Stimulated activated CD4-positive, alpha-beta T cell treated with anti-CD3 and anti-CD28 coated beads, Interleukin-4, amount 100 ng/mL, for 1 hour (primary cell): Measurements from ENCODE around the gene TDG.
A peak's percentile ranks its signal among the peaks of the same experiment; 100 is the strongest.

ENCODE experiments used
- DNase-seq: peaks from one replicate; pipeline ENCODE4 v3.0.0-alpha.2; 2020

The TDG gene

DNA sequence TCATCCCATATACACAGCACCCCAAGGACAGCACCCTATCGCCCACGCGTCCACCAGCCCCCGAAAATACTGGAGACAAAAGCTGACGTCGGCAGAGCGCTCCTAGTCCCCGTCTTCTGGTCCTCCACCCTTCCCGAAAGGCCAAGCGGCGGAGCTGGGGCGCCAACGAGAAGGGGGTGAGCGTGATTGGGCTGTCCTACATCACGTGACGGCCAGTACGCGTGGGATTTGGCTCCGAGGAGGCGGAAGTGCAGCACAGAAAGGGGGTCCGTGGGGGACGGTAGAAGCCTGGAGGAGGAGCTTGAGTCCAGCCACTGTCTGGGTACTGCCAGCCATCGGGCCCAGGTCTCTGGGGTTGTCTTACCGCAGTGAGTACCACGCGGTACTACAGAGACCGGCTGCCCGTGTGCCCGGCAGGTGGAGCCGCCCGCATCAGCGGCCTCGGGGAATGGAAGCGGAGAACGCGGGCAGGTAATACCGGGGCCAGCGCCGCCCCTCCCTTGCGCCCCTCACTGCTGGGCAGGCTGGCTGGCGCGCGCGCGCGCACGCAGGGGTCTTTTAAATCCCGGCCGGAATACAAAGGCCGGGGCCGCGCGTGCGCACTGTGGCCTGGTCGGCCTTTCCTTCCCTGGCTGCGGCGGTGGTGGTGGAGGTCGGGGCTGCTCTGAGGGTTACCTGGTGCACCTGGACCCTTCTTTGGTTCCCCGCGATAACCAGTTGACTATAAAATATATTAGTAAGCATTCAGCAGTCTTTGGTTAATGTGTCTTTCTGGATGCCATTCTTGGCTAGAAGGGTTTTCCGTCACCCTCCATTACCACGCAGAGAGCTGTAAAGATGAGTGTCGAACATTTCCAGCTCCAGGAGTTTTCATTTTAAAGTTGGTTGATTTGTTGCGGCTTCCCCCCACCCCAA, at the start of gene TDG:
TSS of gene TDG (plus strand) at position 283 of the 915 bp plus-strand sequence. CDS start at position 449, 166 bp downstream.
- DNase-seq = peak; percentile 96

GRCh38 chr12:103917873-103918272, 47.8 kb upstream of the TDG start:
- no peak for DNase-seq

GRCh38 chr12:103924761-103925641, 40.7 kb upstream of the TDG start:
- peak; percentile 41 for DNase-seq

GRCh38 chr12:103928682-103929045, 37.0 kb upstream of the TDG start:
- DNase-seq = peak; percentile 33

DNA sequence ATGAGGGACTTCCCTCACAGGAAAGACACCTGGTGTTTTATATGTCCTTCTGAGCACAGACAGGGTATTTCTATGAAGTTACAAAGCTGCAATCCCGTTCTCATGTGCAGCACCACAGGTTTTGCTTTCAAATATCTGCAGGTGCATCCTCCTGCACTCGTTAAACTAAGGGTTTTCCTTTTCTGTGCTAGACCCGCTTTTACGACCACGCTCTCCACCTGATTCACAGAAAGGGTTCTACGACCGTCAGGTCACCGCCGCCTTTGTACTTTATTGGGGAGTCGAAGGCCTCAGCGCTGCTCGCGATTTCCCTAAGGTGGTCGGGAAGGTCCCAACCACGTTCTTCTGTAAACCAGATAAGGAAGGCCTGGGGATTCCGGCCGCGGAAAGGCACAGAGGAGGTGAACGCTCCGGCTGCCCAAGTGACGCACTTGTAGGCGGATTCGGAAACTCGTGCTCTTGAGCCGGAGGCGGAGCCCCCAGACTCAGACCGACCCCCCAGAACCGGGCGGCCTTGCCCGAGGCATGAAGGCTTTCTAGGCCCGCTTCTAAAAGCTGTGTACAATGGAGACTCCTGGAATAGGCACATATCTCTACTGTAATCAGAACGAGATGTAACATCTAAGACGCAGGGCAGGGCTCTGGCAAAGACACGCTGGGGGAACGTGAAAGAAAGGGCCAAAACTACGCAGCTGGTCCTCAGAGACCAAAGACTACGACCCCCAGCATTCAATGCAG, 36.5 kb upstream of the TDG start:
- peak; percentile 69 for DNase-seq

DNA sequence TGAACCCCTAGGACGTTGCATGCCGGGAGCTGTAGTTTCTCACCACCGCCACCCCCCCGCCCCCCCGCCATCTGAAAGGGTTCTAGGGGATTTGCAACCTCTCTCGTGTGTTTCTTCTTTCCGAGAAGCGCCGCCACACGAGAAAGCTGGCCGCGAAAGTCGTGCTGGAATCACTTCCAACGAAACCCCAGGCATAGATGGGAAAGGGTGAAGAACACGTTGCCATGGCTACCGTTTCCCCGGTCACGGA, 36.0 kb upstream of the TDG start:
- DNase-seq = peak; percentile 72

DNA sequence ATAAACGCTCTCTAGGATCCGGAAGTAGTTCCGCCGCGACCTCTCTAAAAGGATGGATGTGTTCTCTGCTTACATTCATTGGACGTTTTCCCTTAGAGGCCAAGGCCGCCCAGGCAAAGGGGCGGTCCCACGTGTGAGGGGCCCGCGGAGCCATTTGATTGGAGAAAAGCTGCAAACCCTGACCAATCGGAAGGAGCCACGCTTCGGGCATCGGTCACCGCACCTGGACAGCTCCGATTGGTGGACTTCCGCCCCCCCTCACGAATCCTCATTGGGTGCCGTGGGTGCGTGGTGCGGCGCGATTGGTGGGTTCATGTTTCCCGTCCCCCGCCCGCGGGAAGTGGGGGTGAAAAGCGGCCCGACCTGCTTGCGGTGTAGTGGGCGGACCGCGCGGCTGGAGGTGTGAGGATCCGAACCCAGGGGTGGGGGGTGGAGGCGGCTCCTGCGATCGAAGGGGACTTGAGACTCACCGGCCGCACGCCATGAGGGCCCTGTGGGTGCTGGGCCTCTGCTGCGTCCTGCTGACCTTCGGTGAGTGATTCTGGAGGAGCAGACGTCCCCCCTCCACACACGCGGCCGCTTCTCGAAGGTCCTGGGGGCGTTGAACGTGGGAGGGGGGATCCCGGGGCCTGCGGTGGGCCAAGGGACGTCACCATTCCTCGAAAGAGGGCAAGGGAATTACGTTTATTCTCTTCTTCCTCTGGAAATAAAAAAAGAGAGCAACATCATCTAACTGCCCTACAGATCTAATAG, 35.5 kb upstream of the TDG start, which contains the start of gene HSP90B1:
TSS of gene HSP90B1 (plus strand) at position 377 of the 753 bp plus-strand sequence. CDS start at position 483, 106 bp downstream.
- peak; percentile 99 for DNase-seq

DNA sequence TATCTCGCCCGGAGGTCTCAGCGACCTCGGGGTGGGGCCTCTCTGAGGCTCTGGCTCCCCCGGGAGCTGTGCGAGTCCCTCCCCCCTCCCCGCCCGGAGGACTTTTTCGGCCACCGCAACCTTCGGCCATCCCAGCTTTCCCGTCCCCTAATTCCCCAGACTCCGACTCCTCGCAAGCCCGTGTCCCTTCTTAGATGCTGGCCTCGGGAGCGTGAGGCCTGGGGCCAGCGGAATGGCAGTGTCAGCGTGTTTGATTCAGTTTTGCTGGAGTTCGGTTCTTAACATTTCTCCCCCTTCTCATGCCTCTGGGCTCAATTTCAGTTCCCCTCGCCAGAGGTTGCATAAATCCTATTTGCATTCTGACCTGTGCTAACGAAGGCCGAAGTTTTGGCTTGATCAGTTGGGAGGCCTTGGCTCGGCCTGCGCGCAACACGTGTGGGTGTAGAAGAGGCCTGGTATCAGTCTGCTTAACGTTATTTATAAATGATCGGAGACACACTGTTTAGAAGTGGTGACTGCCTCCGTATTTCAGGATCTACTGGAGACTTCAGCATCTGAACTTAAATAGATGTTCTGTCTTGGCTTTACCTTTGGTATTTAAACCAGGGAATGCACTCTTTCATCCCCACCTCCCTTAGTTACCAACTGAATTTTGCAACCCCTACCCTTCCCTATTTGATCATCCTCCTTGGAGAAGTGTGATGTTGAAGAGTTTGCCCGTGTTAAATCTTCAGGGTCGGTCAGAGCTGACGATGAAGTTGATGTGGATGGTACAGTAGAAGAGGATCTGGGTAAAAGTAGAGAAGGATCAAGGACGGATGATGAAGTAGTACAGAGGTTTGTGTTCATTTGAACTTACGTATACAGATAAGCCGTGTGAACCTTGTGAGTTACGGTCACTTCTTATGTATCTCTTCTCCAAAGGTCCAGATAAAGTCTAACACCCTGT, 34.6 kb upstream of the TDG start:
- DNase-seq = peak; percentile 28

DNA sequence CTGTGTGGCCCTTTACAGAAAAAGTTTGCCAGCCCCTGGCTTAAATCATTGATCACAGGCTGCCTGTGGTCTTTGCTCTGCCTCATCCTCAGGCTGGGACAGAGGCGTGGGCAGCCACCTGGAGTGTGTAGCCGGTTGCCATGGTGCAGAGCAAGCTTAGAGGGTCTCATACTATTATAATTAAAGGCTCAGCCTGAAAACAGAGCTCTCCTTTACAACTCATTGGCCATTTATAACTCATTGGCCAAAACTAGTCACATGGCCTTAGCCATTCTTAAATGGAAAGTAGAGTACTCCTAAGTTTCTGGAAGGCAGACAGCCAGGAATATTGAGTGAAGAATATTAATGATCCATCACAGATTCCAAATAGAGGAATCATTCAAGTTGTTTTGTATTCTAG, 32.4 kb upstream of the TDG start:
- DNase-seq = no peak

DNA sequence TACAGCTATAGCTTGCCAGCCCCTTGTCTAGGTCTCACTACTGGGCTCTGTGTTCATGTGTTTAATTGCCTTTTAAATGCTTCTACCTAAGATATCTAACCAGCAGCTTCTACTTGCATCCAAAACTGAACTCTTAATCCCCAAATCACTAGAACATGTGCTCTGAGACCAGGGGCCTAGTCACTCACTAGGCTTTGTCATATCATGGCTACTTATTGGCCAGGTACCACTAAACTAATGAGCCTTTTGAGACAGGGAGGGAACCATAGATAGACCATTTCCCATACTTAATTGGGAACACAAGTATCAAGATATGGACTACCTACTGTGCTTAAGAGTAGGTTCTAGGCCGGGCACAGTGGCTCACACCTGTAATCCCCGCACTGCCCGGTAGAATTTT, 29.0 kb upstream of the TDG start:
- no peak for DNase-seq

DNA sequence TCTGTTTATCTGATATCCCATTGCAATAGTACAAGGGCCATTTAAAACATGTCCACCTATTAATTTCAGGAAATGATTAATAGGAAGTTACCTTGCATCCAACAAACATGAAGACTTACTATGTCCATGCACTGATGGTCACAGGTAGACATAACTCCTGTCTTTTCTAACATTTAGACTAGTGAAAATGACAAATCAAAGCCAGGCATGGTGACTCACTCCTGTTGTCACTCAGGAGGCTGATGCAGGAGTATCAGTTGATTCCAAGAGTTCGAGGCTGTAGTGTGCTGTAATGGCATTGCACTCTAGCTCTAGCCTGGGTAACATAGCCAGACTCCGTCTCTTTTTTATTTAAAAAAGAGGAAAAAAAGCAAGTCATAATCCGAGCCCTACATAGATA, 20.7 kb upstream of the TDG start:
- no peak for DNase-seq

DNA sequence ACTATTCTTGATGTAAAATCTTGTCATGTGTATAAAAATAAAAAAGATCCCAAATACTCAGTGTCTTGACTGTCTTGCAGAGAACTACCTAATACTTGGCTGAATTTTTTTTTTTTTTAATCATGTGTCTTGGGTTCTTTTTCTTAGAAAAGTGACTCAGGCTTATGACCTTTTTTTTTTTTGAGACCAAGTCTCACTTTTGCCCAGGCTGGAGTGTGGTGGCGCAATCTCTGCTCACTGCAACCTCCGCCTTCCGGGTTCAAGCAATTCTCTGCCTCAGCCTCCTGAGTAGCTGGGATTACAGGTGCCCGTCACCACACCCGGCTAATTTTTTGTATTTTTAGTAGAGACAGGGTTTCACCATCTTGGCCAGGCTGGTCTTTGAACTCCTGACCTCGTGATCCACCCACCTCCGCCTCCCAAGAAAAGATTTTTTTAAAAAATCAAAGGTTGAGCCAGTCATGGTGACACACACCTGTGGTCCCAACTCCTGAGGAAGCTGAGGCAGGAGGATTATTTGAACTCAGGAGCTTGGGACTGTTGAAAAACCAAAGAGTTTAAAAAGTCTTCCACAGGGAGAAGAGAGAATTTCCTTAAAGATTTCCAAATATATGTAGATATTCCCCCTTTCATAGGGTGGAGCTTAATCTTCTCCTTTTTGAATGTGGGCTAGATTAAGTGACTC, 17.7 kb upstream of the TDG start:
- no peak for DNase-seq

- no peak for DNase-seq
Observed at GRCh38 chr12:103948746-103949406, 16.8 kb upstream of the TDG start.

DNA sequence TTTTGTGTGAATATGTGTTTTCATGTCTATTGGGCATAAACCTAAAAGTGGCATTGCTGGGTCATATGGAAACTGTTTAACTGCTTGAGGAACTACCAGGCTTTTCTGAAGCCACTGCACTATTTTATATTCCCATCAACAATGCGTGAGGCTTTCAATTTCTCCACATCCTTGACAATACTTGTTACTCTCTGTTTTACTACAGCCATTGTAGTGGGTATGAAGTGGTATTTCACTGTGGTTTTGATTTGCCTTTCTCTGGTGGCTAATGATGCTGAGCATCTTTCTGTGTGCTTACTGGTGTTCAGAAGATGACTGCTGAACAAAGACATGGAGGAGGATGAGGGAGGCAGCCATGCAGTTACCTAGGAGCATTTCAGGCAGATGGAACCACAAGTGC, 13.2 kb upstream of the TDG start:
- DNase-seq = no peak

GRCh38 chr12:103955811-103956508, 9.7 kb upstream of the TDG start:
- no peak for DNase-seq

- no peak for DNase-seq
Observed at GRCh38 chr12:103956509-103957027, 9.1 kb upstream of the TDG start.

- no peak for DNase-seq
Observed at GRCh38 chr12:103957865-103958388, 7.7 kb upstream of the TDG start.

GRCh38 chr12:103958621-103959020, 7.1 kb upstream of the TDG start:
- DNase-seq = no peak
